A673 (cell line): ENCODE results near the gene FBXL15.

ENCODE experiments used
- EZH2 ChIP-seq: fragments of 200-600 bp; sonication (generic); IDR thresholded peaks from 2 replicates; pipeline ENCODE4 v1.6.1; 2017; ENCODE audit warnings: borderline replicate concordance, low read depth, mild to moderate bottlenecking, mixed read lengths, antibody characterized with exemption, low read length; ENCODE audit not compliant: poor library complexity, severe bottlenecking
- TF ChIP-seq, protein P1 (sequence below): fragments of 300-800, 200-600 bp; sonication (generic); conservative IDR thresholded peaks from 2 replicates; pipeline ENCODE4 v1.5.1; 2017; ENCODE audit warnings: low read depth, mild to moderate bottlenecking, antibody characterized with exemption, low read length, moderate library complexity, mixed read lengths

DNA sequence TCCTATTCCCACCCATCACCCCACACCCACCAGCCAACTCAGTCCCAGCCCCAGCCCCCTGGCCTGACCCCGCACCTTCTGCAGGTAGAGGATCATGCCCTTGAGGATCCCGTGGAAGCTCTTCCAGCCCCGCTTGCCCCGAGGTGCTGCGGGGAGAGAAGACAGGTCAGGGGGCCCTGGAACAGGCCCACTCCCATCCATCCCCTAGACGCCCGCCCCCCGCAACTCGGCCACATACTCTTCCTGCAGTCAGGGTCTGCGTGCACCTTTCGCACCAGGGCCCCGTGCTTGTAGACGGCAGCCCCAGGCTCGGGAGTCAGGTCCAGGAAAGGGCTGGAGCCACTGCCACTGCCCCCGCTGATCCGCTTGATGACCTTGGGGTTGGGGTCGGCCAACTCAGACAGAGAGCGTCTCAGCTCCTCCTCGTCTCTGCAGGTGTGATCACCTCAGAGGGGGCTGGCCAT is 15.5 kb upstream of the FBXL15 start:
- TF ChIP-seq, protein P1, sequence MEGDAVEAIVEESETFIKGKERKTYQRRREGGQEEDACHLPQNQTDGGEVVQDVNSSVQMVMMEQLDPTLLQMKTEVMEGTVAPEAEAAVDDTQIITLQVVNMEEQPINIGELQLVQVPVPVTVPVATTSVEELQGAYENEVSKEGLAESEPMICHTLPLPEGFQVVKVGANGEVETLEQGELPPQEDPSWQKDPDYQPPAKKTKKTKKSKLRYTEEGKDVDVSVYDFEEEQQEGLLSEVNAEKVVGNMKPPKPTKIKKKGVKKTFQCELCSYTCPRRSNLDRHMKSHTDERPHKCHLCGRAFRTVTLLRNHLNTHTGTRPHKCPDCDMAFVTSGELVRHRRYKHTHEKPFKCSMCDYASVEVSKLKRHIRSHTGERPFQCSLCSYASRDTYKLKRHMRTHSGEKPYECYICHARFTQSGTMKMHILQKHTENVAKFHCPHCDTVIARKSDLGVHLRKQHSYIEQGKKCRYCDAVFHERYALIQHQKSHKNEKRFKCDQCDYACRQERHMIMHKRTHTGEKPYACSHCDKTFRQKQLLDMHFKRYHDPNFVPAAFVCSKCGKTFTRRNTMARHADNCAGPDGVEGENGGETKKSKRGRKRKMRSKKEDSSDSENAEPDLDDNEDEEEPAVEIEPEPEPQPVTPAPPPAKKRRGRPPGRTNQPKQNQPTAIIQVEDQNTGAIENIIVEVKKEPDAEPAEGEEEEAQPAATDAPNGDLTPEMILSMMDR: no peak
- no peak for TF ChIP-seq EZH2
